ENCODE data around the gene TXNIP. TPM values are rescaled to one million over a fixed set of nuclear protein-coding genes. Genes with fewer than 3 reads are reported as not detected.

TXNIP gene
- total and polyA plus RNA-seq, 2 of the 4 experiments (the other 2 are of a cell fraction), result 36.4 to 77.2 TPM

DNA sequence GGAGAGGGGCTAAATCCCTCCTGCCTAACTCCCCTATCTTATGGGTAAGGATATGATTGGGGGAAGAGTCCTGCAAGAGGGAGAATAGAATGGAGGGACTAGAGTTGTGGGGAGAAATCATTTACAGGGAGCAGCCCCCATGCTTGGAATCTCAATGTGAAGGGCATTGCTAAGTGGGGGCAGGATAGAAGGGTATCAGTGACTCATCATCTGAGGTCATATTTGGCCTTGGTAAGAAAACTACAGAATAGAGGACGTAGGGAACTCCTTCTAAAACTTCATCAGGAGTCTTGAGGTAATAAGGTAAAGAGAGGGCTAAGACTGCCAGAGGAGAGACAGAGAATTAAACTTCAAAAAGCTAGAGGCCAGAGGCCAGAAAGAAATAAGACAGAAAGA is 24.7 kb upstream of the TXNIP start:
- H3K18ac ChIP-seq (ENCODE audit: low read depth, low read length), result no peak overlapping the region
- no TSS peak for BruUV-seq (replicated peaks)
- no peak overlapping the region for H3K9ac ChIP-seq (ENCODE audit: low read depth, low read length)
- no peak overlapping the region for H2BK5ac ChIP-seq (ENCODE audit: low read depth, low read length, poor library complexity, severe bottlenecking)
- no peaks in the 10 kb centered on the region for H3K9me1 ChIP-seq (ENCODE audit: insufficient read depth, low read length)
- no peaks in the 10 kb centered on the region for H3K4me1 ChIP-seq (ENCODE audit: control insufficient read depth, insufficient read depth, low read length)
- POLR2A ChIA-PET (ENCODE audit: unreplicated experiment), result no interaction called here
- no peak overlapping the region for H3K14ac ChIP-seq (replicated peaks; ENCODE audit: low read depth, low read length)
- ATAC-seq (ENCODE audit: low read depth) (no peak), DNase-seq (no peak)
- no peaks in the 10 kb centered on the region for H3K9me3 ChIP-seq (ENCODE audit: control insufficient read depth, insufficient read depth, low read length)
- dilution Hi-C loops (cut with HindIII; ENCODE audit: low sequenced_read_pairs, unreplicated experiment) (no loop called here), intact Hi-C loops (cut with micrococcal nuclease) (no loop called here), in situ Hi-C loops (cut with MboI; ENCODE audit: low sequenced_read_pairs) (no loop called here)
- H3K27me3 ChIP-seq (ENCODE audit: control insufficient read depth, insufficient read depth, low read length), result peaks cover 54% of the 10 kb centered on the region
- H2BK15ac ChIP-seq (ENCODE audit: low read depth, low read length), result no peak overlapping the region
- H3K36me3 ChIP-seq (ENCODE audit: control insufficient read depth, insufficient read depth, low read length), result no peaks in the 10 kb centered on the region
- no peak overlapping the region for H3K23ac ChIP-seq (ENCODE audit: low read depth, low read length)
- no peak overlapping the region for H3K4me3 ChIP-seq (ENCODE audit: insufficient read depth, low read depth, low read length)
- TF ChIP-seq CHD1 (IDR thresholded peaks at IDR 0.05; ENCODE audit: low read depth, low read length) (no peak), MAFK (IDR thresholded peaks at IDR 0.05; ENCODE audit: low read depth, low read length) (no peak), CEBPB (IDR thresholded peaks at IDR 0.05; ENCODE audit: low read depth, low read length) (no peak), BHLHE40 (IDR thresholded peaks at IDR 0.05; ENCODE audit: low read depth, low read length) (no peak)
- TF ChIP-seq, protein P1, sequence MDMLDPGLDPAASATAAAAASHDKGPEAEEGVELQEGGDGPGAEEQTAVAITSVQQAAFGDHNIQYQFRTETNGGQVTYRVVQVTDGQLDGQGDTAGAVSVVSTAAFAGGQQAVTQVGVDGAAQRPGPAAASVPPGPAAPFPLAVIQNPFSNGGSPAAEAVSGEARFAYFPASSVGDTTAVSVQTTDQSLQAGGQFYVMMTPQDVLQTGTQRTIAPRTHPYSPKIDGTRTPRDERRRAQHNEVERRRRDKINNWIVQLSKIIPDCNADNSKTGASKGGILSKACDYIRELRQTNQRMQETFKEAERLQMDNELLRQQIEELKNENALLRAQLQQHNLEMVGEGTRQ (IDR thresholded peaks at IDR 0.05; ENCODE audit: low read depth, low read length), result no peak
- TF ChIP-seq, protein P2, sequence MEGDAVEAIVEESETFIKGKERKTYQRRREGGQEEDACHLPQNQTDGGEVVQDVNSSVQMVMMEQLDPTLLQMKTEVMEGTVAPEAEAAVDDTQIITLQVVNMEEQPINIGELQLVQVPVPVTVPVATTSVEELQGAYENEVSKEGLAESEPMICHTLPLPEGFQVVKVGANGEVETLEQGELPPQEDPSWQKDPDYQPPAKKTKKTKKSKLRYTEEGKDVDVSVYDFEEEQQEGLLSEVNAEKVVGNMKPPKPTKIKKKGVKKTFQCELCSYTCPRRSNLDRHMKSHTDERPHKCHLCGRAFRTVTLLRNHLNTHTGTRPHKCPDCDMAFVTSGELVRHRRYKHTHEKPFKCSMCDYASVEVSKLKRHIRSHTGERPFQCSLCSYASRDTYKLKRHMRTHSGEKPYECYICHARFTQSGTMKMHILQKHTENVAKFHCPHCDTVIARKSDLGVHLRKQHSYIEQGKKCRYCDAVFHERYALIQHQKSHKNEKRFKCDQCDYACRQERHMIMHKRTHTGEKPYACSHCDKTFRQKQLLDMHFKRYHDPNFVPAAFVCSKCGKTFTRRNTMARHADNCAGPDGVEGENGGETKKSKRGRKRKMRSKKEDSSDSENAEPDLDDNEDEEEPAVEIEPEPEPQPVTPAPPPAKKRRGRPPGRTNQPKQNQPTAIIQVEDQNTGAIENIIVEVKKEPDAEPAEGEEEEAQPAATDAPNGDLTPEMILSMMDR (conservative IDR thresholded peaks at IDR 0.05; ENCODE audit: low read depth, low read length), result no peak
- no peak overlapping the region for H3K4me2 ChIP-seq (ENCODE audit: low read depth, low read length)
- CTCF ChIA-PET, result interaction anchor here (2.0 kb wide), 1 partner anchor 11 kb away, joined by 9 read pairs; no protein-coding TSS in a partner anchor
- H4K91ac ChIP-seq (ENCODE audit: insufficient read depth, low read depth, low read length), result no peak overlapping the region
- WGBS, 2 experiments (ENCODE audit: extremely low coverage in 2 of 2, insufficient read length in 1 of 2), result no CpG with 5 or more reads among the region's 1 CpG
- no peak overlapping the region for H2AFZ ChIP-seq (replicated peaks; ENCODE audit: low read length, poor library complexity)
- H3K27ac ChIP-seq (ENCODE audit: insufficient read depth, low read length), result no peak overlapping the region
- no peak overlapping the region for H2AK5ac ChIP-seq (ENCODE audit: low read depth, low read length)
- H2BK20ac ChIP-seq (ENCODE audit: low read depth, low read length), result no peak overlapping the region
- H3K79me1 ChIP-seq (ENCODE audit: low read depth in 1 of 2, low read length in 2 of 2), result no peaks in the 10 kb centered on the region
- H2AK9ac ChIP-seq (replicated peaks; ENCODE audit: low read depth, low read length, poor library complexity), result no peak overlapping the region
- no peak overlapping the region for H3K56ac ChIP-seq (ENCODE audit: extremely low read depth, insufficient read depth, low read length)
- H3K4ac ChIP-seq (ENCODE audit: low read depth, low read length), result no peak overlapping the region
- no peaks in the 10 kb centered on the region for H4K20me1 ChIP-seq (ENCODE audit: insufficient read depth, low read length)
- H4K8ac ChIP-seq (ENCODE audit: low read depth in 2 of 2, low read length in 2 of 2), result no peak overlapping the region
- no peak overlapping the region for H4K5ac ChIP-seq (ENCODE audit: low read depth, low read length)
- no peak overlapping the region for H2BK120ac ChIP-seq (ENCODE audit: low read depth, low read length)
